ENCODE measurements around the gene S100PBP.

The S100PBP gene

DNA sequence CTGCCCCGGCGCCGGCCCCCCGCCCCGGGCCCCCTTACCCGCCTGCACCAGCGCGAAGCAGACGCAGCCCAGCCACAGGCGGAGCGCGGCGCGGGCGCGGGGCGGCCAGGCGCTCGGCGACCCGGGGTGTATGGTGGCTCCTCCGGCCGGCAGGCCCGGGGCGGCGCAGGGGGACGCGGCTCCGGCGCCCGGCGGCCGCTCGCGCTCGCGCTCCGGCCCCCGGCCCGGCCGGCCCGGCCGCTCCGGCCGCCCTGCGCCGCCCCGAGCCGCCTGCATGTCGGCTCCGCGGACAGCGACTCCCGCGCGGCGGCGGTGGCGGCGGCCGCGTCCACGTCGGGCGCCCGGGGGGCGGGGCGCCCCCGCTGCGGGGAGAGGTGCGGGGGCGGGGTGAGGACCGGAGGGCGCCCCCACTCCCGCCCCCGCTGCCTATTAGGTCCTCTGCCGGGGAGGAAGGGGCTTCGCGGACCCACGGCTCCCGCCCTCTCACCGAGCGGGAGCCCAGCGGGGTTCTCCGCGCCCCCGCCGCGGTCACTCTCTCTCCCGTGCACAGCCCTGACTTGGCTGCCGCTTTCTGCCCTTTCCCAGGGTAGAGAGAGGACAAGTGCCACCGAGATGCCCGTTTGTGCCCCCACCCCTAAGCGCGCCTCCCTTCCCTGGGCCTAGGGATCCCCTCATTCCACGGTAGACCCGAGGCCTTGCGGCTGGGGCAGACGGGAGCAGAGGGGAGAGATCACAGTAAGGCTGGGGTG lies 53.3 kb downstream of the S100PBP start, which contains the start of gene FNDC5:
FNDC5 (minus strand) TSS at position 298 of the 749 bp plus-strand sequence.
- no peak for DNase-seq (ENCODE audit: low read depth)

GRCh38 chr1:32871364-32872191 lies 54.1 kb downstream of the S100PBP start:
- DNase-seq (ENCODE audit: low read depth) = no peak

- no peak for DNase-seq (ENCODE audit: low read depth)
Observed at GRCh38 chr1:32872192-32872460, 54.7 kb downstream of the S100PBP start.

- DNase-seq (ENCODE audit: low read depth) = no peak
Observed at GRCh38 chr1:32873484-32873883, 56.0 kb downstream of the S100PBP start.

DNA sequence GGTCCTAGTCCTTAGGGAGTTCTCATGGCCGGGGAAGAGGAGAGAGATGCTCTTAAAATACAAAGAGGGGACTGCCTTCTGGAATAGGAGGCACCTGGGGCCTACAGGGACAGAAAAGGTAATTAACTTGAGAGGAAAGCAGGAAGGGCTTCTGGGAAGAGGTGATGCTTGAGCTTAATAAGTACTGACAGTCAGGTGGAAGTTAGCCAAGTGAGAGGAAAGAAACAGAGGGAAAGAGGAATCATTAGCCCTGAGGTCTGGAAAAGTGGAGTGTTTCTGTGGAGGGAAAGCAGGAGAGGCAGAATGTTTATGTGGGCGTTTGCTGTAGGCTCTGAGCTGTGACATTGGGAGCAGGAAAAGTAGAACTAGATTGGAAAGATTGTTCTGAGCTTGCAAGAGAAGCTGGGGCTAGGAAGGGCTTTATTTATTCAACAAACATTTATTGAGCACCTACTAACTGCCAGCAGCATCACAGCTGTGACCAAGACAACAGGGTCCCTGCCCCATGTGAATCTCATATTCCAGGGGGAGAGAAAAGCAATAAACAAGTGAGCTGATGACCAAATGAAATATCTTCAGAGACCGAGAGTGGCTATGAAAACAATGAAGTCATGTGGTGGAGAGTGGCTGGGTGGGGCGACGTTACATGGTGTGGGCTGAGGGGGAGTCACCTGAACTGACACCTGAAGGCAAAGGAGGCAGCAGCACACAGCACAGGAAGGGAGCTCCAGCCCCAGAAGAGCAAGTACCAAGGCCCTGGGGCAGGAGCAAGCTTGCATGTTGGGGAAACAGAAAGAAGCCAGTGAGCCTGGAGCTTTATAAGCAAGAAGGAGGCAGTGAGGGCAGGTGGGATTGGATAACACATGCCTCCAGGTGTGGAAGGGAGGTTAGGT lies 57.7 kb downstream of the S100PBP start:
- DNase-seq (ENCODE audit: low read depth) = no peak

- peak; percentile 36 for DNase-seq (ENCODE audit: low read depth)
Observed at GRCh38 chr1:32876341-32877210, 59.1 kb downstream of the S100PBP start.

GRCh38 chr1:32877211-32878110 lies 60.0 kb downstream of the S100PBP start:
- DNase-seq (ENCODE audit: low read depth) = no peak

DNA sequence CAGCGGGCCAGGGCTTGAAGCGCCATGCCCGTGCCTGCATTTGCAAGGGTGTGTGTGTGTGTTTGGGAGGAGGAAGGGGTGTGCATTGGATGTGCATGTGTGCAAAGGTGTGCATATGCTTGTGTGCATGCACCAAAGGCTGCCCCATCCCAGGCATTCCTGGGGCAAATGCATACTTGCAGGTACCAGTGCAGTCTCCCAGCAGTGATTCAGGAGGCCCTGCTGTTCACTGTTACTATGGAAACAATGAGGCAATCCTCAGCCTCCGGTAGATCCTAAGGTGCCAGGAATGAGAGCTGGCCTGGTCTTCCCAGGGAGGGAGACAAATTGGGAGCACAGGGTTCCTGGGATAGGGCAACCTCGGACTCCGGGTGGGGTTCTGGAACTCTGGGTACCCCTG lies 60.7 kb downstream of the S100PBP start:
- DNase-seq (ENCODE audit: low read depth) = no peak

GRCh38 chr1:32878637-32879041 lies 61.2 kb downstream of the S100PBP start:
- DNase-seq (ENCODE audit: low read depth) = no peak

DNA sequence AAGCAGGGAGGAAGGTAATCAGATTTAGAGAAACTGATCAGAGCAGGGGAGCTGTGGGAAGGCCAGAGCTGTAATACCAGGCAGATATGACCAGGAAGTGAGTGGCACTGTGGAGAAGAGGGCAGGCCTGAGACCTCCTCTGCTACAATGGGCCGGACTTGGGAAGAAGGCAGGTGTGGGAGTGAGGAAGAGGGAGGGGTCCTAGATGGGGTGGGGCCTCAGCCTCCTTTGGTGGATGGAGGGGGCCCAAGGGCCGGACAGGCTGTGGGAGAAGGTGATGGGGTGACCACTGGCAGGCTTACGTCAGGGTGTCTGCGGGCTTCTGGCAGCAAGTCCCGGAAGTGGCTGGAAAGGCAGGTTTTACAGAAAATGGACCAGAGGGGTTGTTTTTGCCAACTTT lies 63.8 kb downstream of the S100PBP start:
- no peak for DNase-seq (ENCODE audit: low read depth)

- DNase-seq (ENCODE audit: low read depth) = no peak
Observed at GRCh38 chr1:32881871-32882850, 64.7 kb downstream of the S100PBP start.

- no peak for DNase-seq (ENCODE audit: low read depth)
Observed at GRCh38 chr1:32883338-32884031, 66.0 kb downstream of the S100PBP start.

- no peak for DNase-seq (ENCODE audit: low read depth)
Observed at GRCh38 chr1:32884032-32884372, 66.5 kb downstream of the S100PBP start.

GRCh38 chr1:32884726-32885125 lies 67.3 kb downstream of the S100PBP start:
- DNase-seq (ENCODE audit: low read depth) = no peak

GRCh38 chr1:32885676-32886003 lies 68.2 kb downstream of the S100PBP start:
- DNase-seq (ENCODE audit: low read depth) = no peak

DNA sequence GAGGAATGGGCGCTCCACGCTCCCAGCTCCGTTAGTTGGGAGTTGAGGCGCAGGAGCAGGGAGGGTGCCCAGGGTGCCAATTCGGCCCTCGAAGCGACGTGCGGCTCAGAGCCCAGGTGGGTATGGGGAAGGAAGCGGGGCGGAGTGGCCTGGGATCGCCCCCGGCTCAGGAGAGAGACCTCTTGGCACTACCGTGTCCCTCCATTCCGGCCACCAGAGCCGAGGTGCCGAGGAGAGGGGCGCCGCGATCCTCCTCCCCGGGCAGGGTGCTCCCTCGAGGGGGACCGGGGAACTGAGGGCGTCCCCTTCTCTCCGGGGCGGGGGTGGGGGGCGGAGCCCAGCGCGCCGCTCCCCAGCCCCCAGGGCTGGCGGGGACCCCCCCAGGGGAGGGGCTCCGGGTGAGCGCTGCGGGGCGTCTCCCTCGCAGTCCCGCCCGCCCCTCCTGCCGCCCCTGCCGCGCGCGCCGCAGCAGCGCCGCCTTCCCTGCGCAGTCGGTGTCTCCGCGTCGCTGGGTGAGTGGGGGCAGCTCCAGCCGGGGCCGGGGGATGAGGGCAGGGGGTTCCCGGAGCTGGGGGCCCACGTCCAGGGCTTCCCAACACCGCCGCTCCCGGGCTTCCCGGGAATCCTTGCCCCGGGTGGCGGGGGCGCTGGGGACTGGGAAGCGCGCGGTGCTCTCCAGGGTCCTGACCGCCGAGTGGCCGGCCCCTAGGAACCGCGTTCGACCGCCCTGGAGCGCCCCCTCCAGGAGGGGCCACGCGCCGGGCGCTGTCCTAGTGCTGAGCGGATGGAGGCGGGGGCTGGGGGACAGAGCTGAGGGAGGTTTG lies 68.8 kb downstream of the S100PBP start, which contains the start of gene HPCA:
HPCA (plus strand) TSS at position 488 of the 824 bp plus-strand sequence. CDS start 2,408 bp downstream, outside the sequence.
- peak; percentile 50 for DNase-seq (ENCODE audit: low read depth)

DNA sequence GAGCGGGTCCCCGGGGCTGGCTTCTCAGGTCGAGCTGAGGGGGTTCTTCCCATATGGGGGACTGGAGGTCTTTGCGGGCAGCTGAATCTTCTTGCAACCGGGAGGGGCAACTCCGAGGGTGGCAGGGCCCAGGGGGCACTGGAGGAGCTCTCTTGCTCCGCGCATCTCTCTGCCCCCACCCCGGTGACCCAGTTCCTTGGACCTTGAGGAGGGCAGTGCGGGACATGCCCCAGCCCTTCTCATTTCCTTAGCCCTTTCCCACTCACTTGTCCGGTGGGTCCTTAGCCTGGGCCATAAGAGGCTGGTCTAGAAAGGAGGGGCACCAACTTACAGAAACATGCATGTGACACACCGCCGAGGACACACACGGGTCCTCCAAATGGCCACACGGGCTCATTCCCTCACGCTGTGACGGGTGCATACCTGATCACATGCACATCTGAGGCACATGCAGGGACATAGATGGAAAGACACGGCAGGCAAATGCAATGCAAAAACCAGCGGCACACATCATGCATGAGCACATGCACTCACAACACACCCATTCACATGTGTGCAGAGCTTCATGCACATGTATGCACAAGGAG lies 69.5 kb downstream of the S100PBP start:
- DNase-seq (ENCODE audit: low read depth) = no peak
